ENCODE results near the gene MACROD2. TPM values are rescaled to one million over a fixed set of nuclear protein-coding genes. Genes with fewer than 3 reads are reported as not detected.

Gene MACROD2
- polyA plus RNA-seq, 1 donor (not counting 4 experiments of a cell fraction or from before 2014, with no cell fraction given): 0.71 TPM

GRCh38 chr20:14937021-14937420 is 941.7 kb downstream of the MACROD2 start:
- DNase-seq (ENCODE audit: low read depth, low spot score): no peak
- Histone ChIP-seq H3K9me1 (ENCODE audit: control insufficient read depth, extremely low read depth, insufficient read depth, low read length) (no peaks in the 10 kb centered on the region), H4K20me1 (ENCODE audit: control insufficient read depth, extremely low read depth, insufficient read depth, low read length) (no peaks in the 10 kb centered on the region), H3K4me3 (ENCODE audit: control insufficient read depth in 2 of 3, extremely low read depth in 1 of 3, insufficient read depth in 2 of 3, low read depth in 1 of 3, low read length in 3 of 3) (no peak overlapping the region), H3K9ac (ENCODE audit: control insufficient read depth, extremely low read depth, insufficient read depth, low read length) (no peak overlapping the region), H2AFZ (ENCODE audit: control insufficient read depth, low read length) (peak overlapping the region; percentile 10), H3K4me1 (ENCODE audit: control insufficient read depth, extremely low read depth, insufficient read depth, low read length) (no peaks in the 10 kb centered on the region), H3K4me2 (ENCODE audit: control insufficient read depth, extremely low read depth, insufficient read depth, low read depth, low read length) (no peak overlapping the region), H3K27me3 (ENCODE audit: control insufficient read depth, extremely low read depth, insufficient read depth, low read length) (no peaks in the 10 kb centered on the region), H3K36me3 (ENCODE audit: control insufficient read depth in 2 of 2, extremely low read depth in 1 of 2, insufficient read depth in 2 of 2, low read length in 2 of 2) (no peaks in the 10 kb centered on the region), H3K79me2 (ENCODE audit: control insufficient read depth, insufficient read depth, low read length) (no peaks in the 10 kb centered on the region), H3K9me3 (ENCODE audit: control insufficient read depth, low read depth, low read length) (peaks cover 2% of the 10 kb centered on the region), H3K27ac (ENCODE audit: control insufficient read depth, insufficient read depth, low read length) (no peak overlapping the region)
- dilution Hi-C loops (cut with MboI; ENCODE audit: extremely low pct_ligation_motif_present, low sequenced_read_pairs): no loop called here
- no peak for FAIRE-seq
- no peak for TF ChIP-seq CTCF (optimal IDR thresholded peaks at IDR 0.05 in 1 of 3, IDR thresholded peaks at IDR 0.05 in 1 of 3, conservative IDR thresholded peaks at IDR 0.05 in 1 of 3; ENCODE audit: extremely low read depth in 1 of 3, insufficient read depth in 2 of 3, low read length in 3 of 3)
- no peak for TF ChIP-seq EZH2 (IDR thresholded peaks at IDR 0.05; ENCODE audit: low read length)

GRCh38 chr20:14937846-14938245 is 942.5 kb downstream of the MACROD2 start:
- DNase-seq (ENCODE audit: low read depth, low spot score): no peak
- Histone ChIP-seq H3K9ac (ENCODE audit: control insufficient read depth, extremely low read depth, insufficient read depth, low read length) (no peak overlapping the region), H2AFZ (ENCODE audit: control insufficient read depth, low read length) (no peak overlapping the region), H3K9me1 (ENCODE audit: control insufficient read depth, extremely low read depth, insufficient read depth, low read length) (no peaks in the 10 kb centered on the region), H3K9me3 (ENCODE audit: control insufficient read depth, low read depth, low read length) (peaks cover 2% of the 10 kb centered on the region), H3K79me2 (ENCODE audit: control insufficient read depth, insufficient read depth, low read length) (no peaks in the 10 kb centered on the region), H4K20me1 (ENCODE audit: control insufficient read depth, extremely low read depth, insufficient read depth, low read length) (no peaks in the 10 kb centered on the region), H3K36me3 (ENCODE audit: control insufficient read depth in 2 of 2, extremely low read depth in 1 of 2, insufficient read depth in 2 of 2, low read length in 2 of 2) (no peaks in the 10 kb centered on the region), H3K27me3 (ENCODE audit: control insufficient read depth, extremely low read depth, insufficient read depth, low read length) (no peaks in the 10 kb centered on the region), H3K4me2 (ENCODE audit: control insufficient read depth, extremely low read depth, insufficient read depth, low read depth, low read length) (no peak overlapping the region), H3K4me1 (ENCODE audit: control insufficient read depth, extremely low read depth, insufficient read depth, low read length) (no peaks in the 10 kb centered on the region), H3K4me3 (ENCODE audit: control insufficient read depth in 2 of 3, extremely low read depth in 1 of 3, insufficient read depth in 2 of 3, low read depth in 1 of 3, low read length in 3 of 3) (no peak overlapping the region), H3K27ac (ENCODE audit: control insufficient read depth, insufficient read depth, low read length) (no peak overlapping the region)
- dilution Hi-C loops (cut with MboI; ENCODE audit: extremely low pct_ligation_motif_present, low sequenced_read_pairs): no loop called here
- no peak for TF ChIP-seq CTCF (optimal IDR thresholded peaks at IDR 0.05 in 1 of 3, IDR thresholded peaks at IDR 0.05 in 1 of 3, conservative IDR thresholded peaks at IDR 0.05 in 1 of 3; ENCODE audit: extremely low read depth in 1 of 3, insufficient read depth in 2 of 3, low read length in 3 of 3)
- FAIRE-seq: no peak
